Keratinocyte (primary cell): ENCODE measurements around the gene CFAP90.

Experiments
- CTCF ChIP-seq, 3 experiments: IDR thresholded peaks in 1 of 3; conservative IDR thresholded peaks in 1 of 3; optimal IDR thresholded peaks in 1 of 3; 2 replicates in 2 of 3; 3 replicates in 1 of 3; pipeline versions ENCODE3 to v1.5.1; 2011; ENCODE audit warnings: low read length in 3 of 3, mild to moderate bottlenecking in 3 of 3, moderate library complexity in 2 of 3, control low read depth in 1 of 3, inconsistent platforms in 1 of 3; ENCODE audit not compliant: insufficient read depth in 2 of 3; ENCODE audit errors: extremely low read depth in 1 of 3
- EZH2 ChIP-seq: IDR thresholded peaks from one replicate; pipeline ENCODE4 v1.6.1; 2012; ENCODE audit warnings: inconsistent platforms, mild to moderate bottlenecking, low read length, moderate library complexity

GRCh38 chr5:7881816-7882215 is 30.9 kb upstream of the CFAP90 start:
- TF ChIP-seq EZH2 (no peak), CTCF (optimal IDR thresholded peaks at IDR 0.05 in 1 of 3, IDR thresholded peaks at IDR 0.05 in 1 of 3, conservative IDR thresholded peaks at IDR 0.05 in 1 of 3; ENCODE audit: extremely low read depth in 1 of 3, insufficient read depth in 2 of 3, low read length in 3 of 3) (no peak)
